Mesodermal cell (in vitro differentiated cells): ENCODE data around the gene CLIC5.
A peak's percentile ranks its signal among the peaks of the same experiment; 100 is the strongest.

Source experiments
- H3K27ac ChIP-seq: 2 replicates; pipeline ENCODE4 v1.7.0; 2013; ENCODE audit warnings: mild to moderate bottlenecking, low read depth, low read length, moderate library complexity; ENCODE audit not compliant: severe bottlenecking
- H3K36me3 ChIP-seq: 2 replicates; pipeline ENCODE4 v1.7.1; 2013; ENCODE audit warnings: mild to moderate bottlenecking, low read length, moderate library complexity; ENCODE audit not compliant: control insufficient read depth, insufficient read depth
- H3K4me1 ChIP-seq: one replicate; pipeline ENCODE4 v1.7.1; 2013; ENCODE audit warnings: mild to moderate bottlenecking, low read length; ENCODE audit not compliant: insufficient read depth, control insufficient read depth, poor library complexity, severe bottlenecking
- H3K4me3 ChIP-seq: 2 replicates; pipeline ENCODE4 v1.7.0; 2013; ENCODE audit warnings: low read length, control low read depth, mild to moderate bottlenecking; ENCODE audit not compliant: insufficient read depth, poor library complexity, severe bottlenecking; ENCODE audit errors: extremely low read depth
- H3K9me3 ChIP-seq: 2 replicates; pipeline ENCODE4 v1.7.1; 2013; ENCODE audit warnings: mild to moderate bottlenecking, low read length, moderate library complexity; ENCODE audit not compliant: control insufficient read depth
- WGBS, 2 experiments: methylation state at CpG; one replicate each; pipeline ENCODE4 v1.1.5; 2013; ENCODE audit warnings: missing lambda C conversion rate in 2 of 2; ENCODE audit not compliant: insufficient coverage in 2 of 2; 5-methylcytosine and 5-hydroxymethylcytosine counted together

CLIC5 gene

DNA sequence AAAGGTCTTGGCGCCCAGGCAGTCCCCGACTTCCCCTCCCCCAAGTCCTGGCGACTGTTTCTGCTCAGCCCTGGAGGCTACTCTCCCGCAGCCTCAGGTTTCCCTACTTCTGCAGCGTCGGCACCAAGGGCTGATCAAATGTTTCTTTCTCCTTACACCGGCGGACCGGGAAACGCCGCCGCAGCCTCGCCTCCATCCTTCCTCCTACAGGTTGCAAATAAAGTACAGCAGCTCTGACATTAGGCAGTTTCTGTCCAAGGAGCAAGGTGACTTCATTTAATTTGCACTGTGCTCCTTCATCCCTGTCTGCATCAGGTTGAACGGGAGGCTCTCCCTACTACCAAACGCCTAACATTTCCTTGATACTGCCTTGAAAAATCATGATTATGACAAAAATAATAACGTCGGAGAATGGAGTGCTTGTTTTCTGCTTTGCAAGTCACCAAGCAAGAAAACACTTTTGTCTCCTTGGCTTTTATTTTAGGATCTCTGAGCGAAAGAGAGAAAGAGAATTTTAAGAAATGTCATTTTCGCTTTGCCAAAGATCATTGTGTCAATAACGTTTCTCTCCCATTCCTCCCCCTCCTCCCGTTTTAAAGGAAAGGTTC is 1.0 kb downstream of the CLIC5 start:
- Histone ChIP-seq H3K36me3 (no peaks in the 10 kb centered on the region), H3K27ac (no peak overlapping the region), H3K4me1 (peaks cover 27% of the 10 kb centered on the region), H3K4me3 (peak overlapping the region; percentile 34), H3K9me3 (peaks cover 6% of the 10 kb centered on the region)
- 0 to 2% methylated on average over 12 to 15 of the region's 21 CpGs for WGBS, 2 experiments

- WGBS, 2 experiments = no CpG with 5 or more reads among the region's 2 CpGs
- no peak overlapping the region for H3K4me3 ChIP-seq
- H3K36me3 ChIP-seq = no peaks in the 10 kb centered on the region
- H3K9me3 ChIP-seq = peaks cover 6% of the 10 kb centered on the region
- H3K4me1 ChIP-seq = peaks cover 27% of the 10 kb centered on the region
- H3K27ac ChIP-seq = no peak overlapping the region
These were observed 1.6 kb downstream of the CLIC5 start for GRCh38 chr6:46014046-46014445.

- Histone ChIP-seq H3K27ac (no peak overlapping the region), H3K36me3 (no peaks in the 10 kb centered on the region), H3K4me3 (no peak overlapping the region), H3K4me1 (peaks cover 27% of the 10 kb centered on the region), H3K9me3 (peaks cover 6% of the 10 kb centered on the region)
- WGBS, 2 experiments = 52 to 66% methylated on average over 2 of the region's 4 CpGs
These were observed 2.0 kb downstream of the CLIC5 start for GRCh38 chr6:46013639-46014038.

- no CpG with 5 or more reads among the region's 1 CpG for WGBS, 2 experiments
- H3K27ac ChIP-seq = no peak overlapping the region
- H3K9me3 ChIP-seq = peaks cover 6% of the 10 kb centered on the region
- no peak overlapping the region for H3K4me3 ChIP-seq
- H3K4me1 ChIP-seq = peaks cover 27% of the 10 kb centered on the region
- H3K36me3 ChIP-seq = no peaks in the 10 kb centered on the region
These were observed 2.8 kb downstream of the CLIC5 start for GRCh38 chr6:46012834-46013233.

- Histone ChIP-seq H3K36me3 (no peaks in the 10 kb centered on the region), H3K4me1 (peaks cover 27% of the 10 kb centered on the region), H3K27ac (no peak overlapping the region), H3K4me3 (no peak overlapping the region), H3K9me3 (peaks cover under 1% of the 10 kb centered on the region)
- 85 to 90% methylated on average over 4 to 5 of the region's 8 CpGs for WGBS, 2 experiments
These were observed 4.2 kb downstream of the CLIC5 start for GRCh38 chr6:46011188-46012085.

GRCh38 chr6:46010771-46011170 is 4.9 kb downstream of the CLIC5 start:
- Histone ChIP-seq H3K27ac (no peak overlapping the region), H3K36me3 (no peaks in the 10 kb centered on the region), H3K9me3 (no peaks in the 10 kb centered on the region), H3K4me3 (no peak overlapping the region), H3K4me1 (peaks cover 27% of the 10 kb centered on the region)
- 86 to 90% methylated on average over 5 of the region's 5 CpGs for WGBS, 2 experiments

GRCh38 chr6:46010270-46010669 is 5.4 kb downstream of the CLIC5 start:
- no peak overlapping the region for H3K27ac ChIP-seq
- WGBS, 2 experiments = 45 to 54% methylated on average over 2 to 3 of the region's 3 CpGs
- H3K4me3 ChIP-seq = no peak overlapping the region
- H3K4me1 ChIP-seq = peaks cover 26% of the 10 kb centered on the region
- H3K9me3 ChIP-seq = no peaks in the 10 kb centered on the region
- no peaks in the 10 kb centered on the region for H3K36me3 ChIP-seq

GRCh38 chr6:46002264-46002663 is 13.4 kb downstream of the CLIC5 start:
- Histone ChIP-seq H3K4me1 (no peaks in the 10 kb centered on the region), H3K9me3 (no peaks in the 10 kb centered on the region), H3K27ac (no peak overlapping the region), H3K36me3 (no peaks in the 10 kb centered on the region), H3K4me3 (no peak overlapping the region)
- WGBS, 2 experiments = 90 to 100% methylated on average over 1 of the region's 1 CpG

DNA sequence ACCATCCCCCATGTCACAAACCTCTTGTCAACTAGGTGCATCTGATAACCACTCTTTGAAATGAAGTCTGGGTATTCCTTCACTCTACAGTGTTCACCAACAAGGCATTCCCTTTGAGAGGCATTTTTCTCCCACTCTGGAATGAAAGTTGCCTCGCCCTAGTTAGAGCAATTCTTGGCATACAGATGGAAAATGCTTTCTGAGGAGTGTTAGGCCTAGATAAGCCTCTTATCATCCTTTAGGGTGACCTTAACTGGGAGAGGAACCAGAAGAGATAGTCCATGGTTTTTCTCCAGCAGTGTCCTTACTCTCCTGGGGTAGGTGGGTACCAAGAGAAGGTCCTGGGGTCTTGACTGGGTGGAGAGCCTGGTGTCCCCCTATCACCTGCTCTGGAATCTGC is 14.8 kb downstream of the CLIC5 start:
- no peaks in the 10 kb centered on the region for H3K36me3 ChIP-seq
- no peak overlapping the region for H3K27ac ChIP-seq
- H3K4me1 ChIP-seq = no peaks in the 10 kb centered on the region
- H3K4me3 ChIP-seq = no peak overlapping the region
- no peaks in the 10 kb centered on the region for H3K9me3 ChIP-seq
- 60 to 75% methylated on average over 1 of the region's 1 CpG for WGBS, 2 experiments

DNA sequence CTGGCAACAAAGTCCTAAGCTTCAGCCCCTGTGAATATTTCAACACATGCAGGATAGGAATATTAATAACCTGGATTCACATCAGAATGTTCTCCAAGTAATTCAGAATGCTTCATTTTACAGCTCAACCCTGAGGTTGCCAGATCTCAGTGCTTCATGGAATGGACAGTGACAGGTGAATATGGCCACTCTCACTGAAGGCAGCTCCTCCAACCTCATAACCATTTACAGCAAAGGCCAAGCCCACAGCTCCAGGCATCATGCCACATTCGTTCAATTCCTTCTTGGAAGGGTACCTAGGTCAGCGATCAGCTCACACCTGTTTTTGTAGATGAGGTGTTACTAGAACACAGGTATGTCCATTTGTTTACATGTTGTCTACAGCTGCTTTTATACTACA is 17.1 kb downstream of the CLIC5 start:
- 50% methylated on average over 1 of the region's 2 CpGs; no CpG with 5 or more reads in 1 of the 2 experiments for WGBS, 2 experiments
- Histone ChIP-seq H3K4me3 (no peak overlapping the region), H3K27ac (no peak overlapping the region), H3K4me1 (no peaks in the 10 kb centered on the region), H3K9me3 (no peaks in the 10 kb centered on the region), H3K36me3 (no peaks in the 10 kb centered on the region)
